Amygdala (tissue), 56 donors: Measurements from ENCODE around the gene BIRC7.

Experiments used
- DNase-seq, 56 donors: peaks; one replicate each; lab custom pipeline; 2025; lab: John Stamatoyannopoulos, UW

Gene BIRC7, protein sequence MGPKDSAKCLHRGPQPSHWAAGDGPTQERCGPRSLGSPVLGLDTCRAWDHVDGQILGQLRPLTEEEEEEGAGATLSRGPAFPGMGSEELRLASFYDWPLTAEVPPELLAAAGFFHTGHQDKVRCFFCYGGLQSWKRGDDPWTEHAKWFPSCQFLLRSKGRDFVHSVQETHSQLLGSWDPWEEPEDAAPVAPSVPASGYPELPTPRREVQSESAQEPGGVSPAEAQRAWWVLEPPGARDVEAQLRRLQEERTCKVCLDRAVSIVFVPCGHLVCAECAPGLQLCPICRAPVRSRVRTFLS

DNA sequence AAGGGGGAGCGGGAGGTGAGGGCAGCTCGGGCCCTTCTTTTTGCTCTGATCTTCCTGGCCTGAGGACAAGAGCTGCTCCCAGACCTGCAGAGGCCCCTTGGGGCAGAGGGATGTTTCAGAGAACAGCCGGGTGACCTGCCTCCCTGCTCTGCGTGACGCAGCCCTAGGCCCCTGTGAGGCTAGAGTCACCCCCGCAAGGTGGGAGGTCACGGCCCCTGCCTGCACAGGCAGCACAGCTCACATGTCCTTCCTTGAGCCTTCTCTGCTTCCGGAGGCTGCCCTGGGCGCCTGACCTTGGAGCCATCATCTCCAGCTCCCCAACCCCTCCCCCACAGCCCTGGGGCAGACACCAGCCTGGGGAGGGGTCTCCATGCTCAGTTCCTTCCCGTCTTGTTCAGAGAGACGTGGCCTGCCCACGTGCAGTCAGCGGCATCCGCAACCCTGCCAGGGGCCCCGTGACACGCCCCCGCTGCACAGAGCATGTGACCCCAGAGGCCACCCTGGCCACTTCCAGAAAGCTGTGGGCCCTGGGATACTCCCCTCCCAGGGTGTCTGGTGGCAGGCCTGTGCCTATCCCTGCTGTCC lies at the start of gene BIRC7:
Gene BIRC7 (plus strand): TSS at position 507 of the 585 bp plus-strand sequence. CDS start 192 bp downstream, outside the sequence.
- DNase-seq: no peak

GRCh38 chr20:63186084-63186483 lies 49.6 kb upstream of the BIRC7 start:
- no peak for DNase-seq

DNA sequence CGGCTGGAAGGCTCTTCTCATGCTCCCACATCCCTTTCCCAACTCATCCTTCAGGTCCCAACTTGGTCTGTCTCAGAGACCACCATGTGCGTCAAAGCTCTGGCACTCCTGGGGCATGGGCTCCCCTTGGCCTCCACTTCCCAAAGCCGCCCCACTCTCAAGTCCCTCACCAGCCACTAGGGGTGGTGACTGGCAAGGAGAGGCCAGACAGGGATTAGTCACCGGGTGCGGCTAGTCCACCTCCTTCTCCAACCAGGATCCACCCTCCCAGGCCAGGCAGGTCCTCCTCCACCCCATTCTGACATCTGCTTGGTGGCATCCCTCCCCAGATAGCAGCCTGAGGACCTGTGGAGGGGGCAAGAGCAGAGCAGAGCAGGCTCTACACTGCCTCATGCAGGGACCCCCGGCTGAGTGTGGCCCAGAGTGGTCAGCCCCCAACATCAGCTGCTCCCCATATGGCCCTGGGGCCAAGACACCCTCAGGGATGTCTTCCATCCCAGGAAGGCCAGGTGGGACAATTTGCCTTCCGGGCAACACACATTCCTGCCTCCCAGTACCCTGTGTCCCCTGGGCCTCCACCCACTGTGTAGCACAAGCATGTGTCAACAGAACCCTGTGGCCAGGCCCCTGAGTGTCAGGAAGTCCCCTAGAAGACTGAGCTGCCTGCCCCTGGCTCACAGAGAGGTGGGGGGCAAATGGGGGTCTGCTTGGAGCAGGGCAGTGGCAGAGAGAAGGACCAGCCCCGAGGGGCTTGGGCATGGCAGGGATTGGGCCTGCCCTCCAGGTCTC lies 49.0 kb upstream of the BIRC7 start:
- DNase-seq: no peak

GRCh38 chr20:63187338-63188158 lies 48.2 kb upstream of the BIRC7 start:
- DNase-seq: no peak

- no peak for DNase-seq
Observed at GRCh38 chr20:63188159-63188442, 47.6 kb upstream of the BIRC7 start.

GRCh38 chr20:63188641-63189321 lies 46.9 kb upstream of the BIRC7 start:
- DNase-seq: no peak

GRCh38 chr20:63189322-63189642 lies 46.4 kb upstream of the BIRC7 start:
- no peak for DNase-seq

- no peak for DNase-seq
Observed at GRCh38 chr20:63189846-63190559, 45.7 kb upstream of the BIRC7 start.

DNA sequence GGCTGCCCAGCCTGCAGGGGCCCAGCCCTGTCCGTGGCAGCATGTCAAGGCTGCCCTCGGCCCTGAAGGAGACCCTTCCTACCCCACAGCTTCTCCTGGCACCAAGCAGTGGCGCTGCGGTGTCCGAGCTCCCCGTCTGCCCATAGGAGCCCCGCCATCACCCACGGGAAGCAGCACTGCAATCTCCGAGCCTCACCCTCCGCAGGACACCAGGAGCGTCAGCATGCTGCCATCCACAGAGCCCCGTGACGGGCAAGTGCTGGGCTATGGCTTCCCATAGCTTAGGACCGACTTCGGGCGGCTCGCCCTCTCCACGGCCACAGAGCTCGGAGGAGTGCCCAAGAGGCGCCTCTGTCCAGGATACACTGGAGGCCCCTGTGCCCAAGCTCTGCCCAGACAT lies 44.9 kb upstream of the BIRC7 start:
- DNase-seq: no peak

DNA sequence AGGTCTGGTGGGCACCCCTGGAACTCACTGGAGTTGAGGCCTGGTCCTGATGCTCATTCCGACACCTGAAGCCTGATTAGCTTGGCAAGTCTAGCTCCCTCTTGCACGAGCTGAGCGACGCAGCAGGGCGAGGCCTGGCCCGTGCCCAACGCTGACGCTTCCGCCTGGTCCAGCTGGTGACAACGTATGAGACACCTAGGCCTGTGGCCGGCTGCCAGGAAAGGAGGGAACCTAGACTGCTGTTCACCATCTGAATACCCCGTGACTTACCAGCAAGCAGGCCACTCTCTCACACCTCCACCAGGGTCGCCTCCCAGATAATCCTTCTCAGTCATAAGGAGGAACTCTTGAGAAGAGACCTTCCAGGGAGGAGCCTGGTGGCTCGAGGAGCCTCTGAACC lies 44.3 kb upstream of the BIRC7 start:
- no peak for DNase-seq

DNA sequence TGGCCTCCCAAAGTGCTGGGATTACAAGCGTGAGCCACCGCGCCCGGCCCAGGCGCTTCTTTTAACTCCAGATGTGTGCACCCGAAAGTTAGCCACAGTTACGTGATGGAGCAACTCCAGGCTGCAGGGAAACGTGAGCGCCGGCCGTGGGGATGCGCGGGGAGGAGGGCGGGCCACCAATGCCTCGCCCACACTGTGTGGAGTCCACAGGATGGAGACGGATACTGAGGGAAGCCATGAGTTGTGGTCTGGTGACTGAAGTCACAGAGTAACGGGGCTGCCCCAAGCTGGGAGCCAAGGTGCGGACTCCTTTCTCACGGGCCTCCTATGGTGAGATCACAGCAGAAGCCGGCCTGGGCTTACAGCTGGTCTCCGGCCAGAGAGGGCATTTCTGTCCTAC lies 43.0 kb upstream of the BIRC7 start:
- DNase-seq: no peak

DNA sequence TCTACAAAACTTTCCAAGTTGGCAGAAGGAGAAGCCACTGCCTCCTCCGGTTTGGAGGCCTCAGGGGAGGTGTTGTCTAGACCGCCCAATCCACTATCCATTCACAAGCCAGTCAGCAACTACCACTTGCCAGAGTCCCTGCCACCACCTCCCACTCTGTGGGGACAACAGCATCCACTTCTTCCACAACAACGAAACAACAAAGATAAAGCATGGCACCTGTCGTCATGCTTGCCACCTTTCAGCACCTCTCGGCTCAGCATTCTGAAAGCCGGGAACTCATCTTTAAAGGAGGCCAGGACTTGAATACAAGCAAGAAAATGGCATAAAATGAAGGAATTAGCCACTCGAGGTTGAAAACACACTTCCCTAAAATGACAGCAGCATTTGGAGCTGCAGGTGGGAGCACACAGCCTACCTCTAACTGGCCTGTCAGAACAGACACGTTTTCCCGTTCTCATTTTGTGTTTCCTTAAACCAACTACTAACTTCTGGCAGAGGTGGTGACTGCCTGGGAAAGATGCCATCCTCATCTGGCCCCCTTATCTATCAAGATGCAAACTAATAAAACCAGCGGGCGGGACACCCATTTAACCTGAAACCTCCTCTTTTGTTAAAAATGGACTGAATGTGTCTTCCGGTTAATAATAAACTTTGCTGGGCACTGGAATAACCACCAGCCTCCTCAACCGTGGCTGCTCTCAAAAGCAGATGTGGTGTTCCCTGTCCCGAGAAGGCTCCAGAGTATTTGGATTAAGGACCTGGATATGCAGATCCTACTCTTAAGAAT lies 41.5 kb upstream of the BIRC7 start:
- DNase-seq: no peak

- no peak for DNase-seq
Observed at GRCh38 chr20:63194797-63195173, 40.9 kb upstream of the BIRC7 start.

- no peak for DNase-seq
Observed at GRCh38 chr20:63196768-63197470, 38.8 kb upstream of the BIRC7 start.

DNA sequence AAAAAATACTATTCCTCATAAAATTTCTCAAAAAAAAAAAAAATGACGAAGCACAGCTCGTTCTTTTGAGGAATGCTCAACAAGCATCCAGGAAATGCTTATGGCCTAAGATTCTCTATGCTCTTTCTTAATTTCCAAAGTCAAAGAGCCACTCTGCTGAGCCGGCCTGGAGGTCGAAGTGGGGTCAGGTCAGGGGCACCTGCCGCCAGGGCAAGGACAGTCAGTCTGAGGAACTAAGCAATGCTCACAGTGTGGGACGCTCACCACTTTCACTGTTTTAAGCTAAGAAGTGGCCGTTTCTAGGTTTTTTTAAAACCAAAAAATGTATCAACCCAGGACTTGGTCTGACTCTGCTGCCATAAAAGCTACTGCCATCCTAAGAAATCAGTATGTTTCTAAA lies 37.1 kb upstream of the BIRC7 start:
- no peak for DNase-seq

- no peak for DNase-seq
Observed at GRCh38 chr20:63202021-63202420, 33.7 kb upstream of the BIRC7 start.

DNA sequence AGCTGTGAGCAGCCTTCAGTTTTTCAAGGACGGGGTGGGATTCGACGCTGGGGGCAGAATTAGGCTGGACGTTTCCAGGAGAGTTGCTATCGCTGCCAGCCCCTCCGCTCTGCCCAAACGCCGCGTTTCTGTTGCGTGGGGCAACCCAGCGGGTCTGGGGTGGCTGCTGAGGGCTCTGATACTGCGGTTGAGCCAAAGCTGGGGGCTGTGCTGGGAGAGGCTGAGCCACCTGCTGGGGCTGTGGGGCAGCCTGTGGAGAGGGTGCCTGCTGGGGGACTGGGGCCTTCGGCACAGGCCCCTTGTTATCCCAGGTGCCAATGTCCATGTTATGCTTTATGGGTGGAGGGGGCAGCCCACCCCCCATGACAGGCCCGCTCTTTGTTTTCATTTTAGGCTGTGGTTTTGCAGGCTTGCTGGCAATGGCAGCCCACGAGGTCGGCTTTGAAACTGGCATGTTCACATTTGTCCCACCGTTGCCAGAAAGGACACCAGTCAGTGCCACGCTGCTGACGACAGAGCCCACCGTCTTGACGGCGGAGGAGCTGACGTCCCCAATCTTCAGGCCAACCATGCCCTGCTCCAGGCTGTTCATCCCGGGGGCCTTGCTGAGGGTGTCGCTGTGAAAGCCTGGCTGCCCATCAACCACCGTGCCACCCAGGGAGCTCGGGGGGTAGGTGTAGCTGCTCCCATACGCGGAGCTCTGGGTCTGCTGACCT lies 32.7 kb upstream of the BIRC7 start:
- DNase-seq: no peak

DNA sequence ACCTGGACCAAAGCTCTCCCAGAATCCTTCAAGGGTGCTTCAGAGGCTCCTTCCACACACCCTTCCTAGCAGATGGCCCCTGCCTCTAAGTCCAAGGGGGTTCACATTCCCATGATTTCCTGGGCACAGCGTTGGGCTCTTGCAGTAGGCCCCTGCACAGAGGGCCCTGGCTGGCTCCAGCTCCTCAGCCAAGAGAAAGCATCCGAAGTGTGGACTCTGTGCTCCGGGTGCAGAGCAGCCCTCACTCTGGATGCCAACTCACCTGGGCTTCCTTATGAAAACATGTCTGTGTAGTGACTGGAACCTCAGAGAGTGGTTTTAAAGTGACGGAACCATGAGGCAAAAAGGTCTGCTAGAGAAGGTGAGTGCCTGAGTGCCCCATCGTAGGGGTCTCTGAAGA lies 31.3 kb upstream of the BIRC7 start:
- no peak for DNase-seq
